Subcutaneous abdominal adipose tissue (tissue), 5 donors: ENCODE data around the gene DIPK1B.
"Not testable (repeated sequence)": the region's sequence is repeated elsewhere in the genome, so short reads cannot be mapped to it uniquely, and the experiment has no call there.

ENCODE experiments used
- H3K27ac ChIP-seq: one replicate; pipeline ENCODE4 v1.7.0; 2013; ENCODE audit warnings: low read depth, mild to moderate bottlenecking, inconsistent platforms, low read length, moderate library complexity
- H3K27me3 ChIP-seq, 5 donors: one replicate each; pipeline ENCODE4 v1.7.0; 2013; ENCODE audit warnings: low read length in 5 of 5, inconsistent platforms in 1 of 5; ENCODE audit not compliant: control insufficient read depth in 5 of 5, insufficient read depth in 4 of 5
- H3K36me3 ChIP-seq, 5 donors: one replicate each; pipeline ENCODE4 v1.7.0; 2013; ENCODE audit warnings: low read length in 5 of 5; ENCODE audit not compliant: control insufficient read depth in 5 of 5, insufficient read depth in 5 of 5
- H3K4me1 ChIP-seq, 5 donors: one replicate each; pipeline ENCODE4 v1.7.0; 2013; ENCODE audit warnings: low read length in 5 of 5, mild to moderate bottlenecking in 3 of 5, moderate library complexity in 1 of 5; ENCODE audit not compliant: control insufficient read depth in 5 of 5, insufficient read depth in 5 of 5
- H3K4me3 ChIP-seq, 5 donors: one replicate each; pipeline ENCODE4 v1.7.0; 2013; ENCODE audit warnings: low read length in 5 of 5, low read depth in 1 of 5
- H3K9ac ChIP-seq, 5 donors: one replicate each; pipeline ENCODE4 v1.7.0; 2013; ENCODE audit warnings: low read length in 5 of 5, mild to moderate bottlenecking in 4 of 5, moderate library complexity in 3 of 5
- H3K9me3 ChIP-seq, 5 donors: one replicate each; pipeline ENCODE4 v1.7.0; 2013; ENCODE audit warnings: low read length in 5 of 5; ENCODE audit not compliant: control insufficient read depth in 5 of 5
- donor health status: healthy.
- donor health status: healthy.
- donor health status: healthy.
- donor health status: healthy.
- donor health status: healthy.

Gene DIPK1B

GRCh38 chr9:136764301-136764891, 52.0 kb downstream of the DIPK1B start, which contains the start of gene LCN15:
TSS of gene LCN15 (minus strand) at chr9:136764518. CDS start at chr9:136764488, 30 bp downstream.
- Histone ChIP-seq H3K9me3 (no peaks in the 10 kb centered on the region), H3K27me3 (peaks cover 3 to 19% (median 4%) of the 10 kb centered on the region in 5 donors), H3K27ac (no peak within 1 kb of the TSS), H3K4me3 (no peak within 1 kb of the TSS), H3K9ac (no peak within 1 kb of the TSS), H3K36me3 (no peaks in the 10 kb centered on the region), H3K4me1 (peaks cover 0 to 6% (median 4%) of the 10 kb centered on the region in 5 donors)

GRCh38 chr9:136765041-136765440, 52.7 kb downstream of the DIPK1B start:
- Histone ChIP-seq H3K9ac (no peak overlapping the region), H3K36me3 (no peaks in the 10 kb centered on the region), H3K27ac (no peak overlapping the region), H3K4me3 (no peak overlapping the region), H3K9me3 (no peaks in the 10 kb centered on the region), H3K27me3 (peaks cover 3 to 19% (median 4%) of the 10 kb centered on the region in 5 donors), H3K4me1 (peaks cover 0 to 6% (median 4%) of the 10 kb centered on the region in 5 donors)

- not testable (repeated sequence) for H3K4me3 ChIP-seq, H3K36me3 ChIP-seq, H3K4me1 ChIP-seq, H3K9ac ChIP-seq, H3K27ac ChIP-seq, H3K9me3 ChIP-seq
- H3K27me3 ChIP-seq: peaks cover 0 to 19% (median 4%) of the 10 kb centered on the region in 5 donors
Observed at GRCh38 chr9:136765745-136766409, 53.5 kb downstream of the DIPK1B start.

- not testable (repeated sequence) for H3K4me1 ChIP-seq, H3K9ac ChIP-seq, H3K36me3 ChIP-seq, H3K9me3 ChIP-seq, H3K4me3 ChIP-seq, H3K27ac ChIP-seq
- peaks cover 0 to 19% (median 4%) of the 10 kb centered on the region in 5 donors for H3K27me3 ChIP-seq
Observed at GRCh38 chr9:136766410-136767120, 54.2 kb downstream of the DIPK1B start.

GRCh38 chr9:136769710-136770191, 57.4 kb downstream of the DIPK1B start:
- no peak overlapping the region for H3K27ac ChIP-seq
- H3K27me3 ChIP-seq: peaks cover 0 to 9% (median 4%) of the 10 kb centered on the region in 5 donors
- peaks cover 0 to 14% (median 9%) of the 10 kb centered on the region in 5 donors for H3K9me3 ChIP-seq
- H3K9ac ChIP-seq: no peak overlapping the region
- no peaks in the 10 kb centered on the region for H3K36me3 ChIP-seq
- H3K4me1 ChIP-seq: no peaks in the 10 kb centered on the region
- H3K4me3 ChIP-seq: no peak overlapping the region

GRCh38 chr9:136771907-136772415, 59.6 kb downstream of the DIPK1B start:
- Histone ChIP-seq H3K4me1 (no peaks in the 10 kb centered on the region), H3K36me3 (no peaks in the 10 kb centered on the region), H3K27me3 (peaks cover 0 to 11% (median 6%) of the 10 kb centered on the region in 5 donors), H3K4me3 (no peak overlapping the region), H3K9ac (no peak overlapping the region), H3K27ac (no peak overlapping the region), H3K9me3 (peaks cover 0 to 14% (median 9%) of the 10 kb centered on the region in 5 donors)

- peaks cover 0 to 13% (median 3%) of the 10 kb centered on the region in 5 donors for H3K27me3 ChIP-seq
- no peaks in the 10 kb centered on the region for H3K36me3 ChIP-seq
- no peak overlapping the region for H3K27ac ChIP-seq
- H3K9ac ChIP-seq: no peak overlapping the region
- H3K9me3 ChIP-seq: peaks cover 0 to 14% (median 9%) of the 10 kb centered on the region in 5 donors
- H3K4me1 ChIP-seq: no peaks in the 10 kb centered on the region
- H3K4me3 ChIP-seq: no peak overlapping the region
Observed at GRCh38 chr9:136773386-136774044, 61.1 kb downstream of the DIPK1B start.
